Measurements from ENCODE around the gene GPR146. TPM values are rescaled to one million over a fixed set of nuclear protein-coding genes. Genes with fewer than 3 reads are reported as not detected.

GPR146 gene
- total and polyA plus RNA-seq, 2 of the 13 experiments (the other 11 are each of a cell fraction or from before 2014, with no cell fraction given) = 2.0 to 15.9 TPM

DNA sequence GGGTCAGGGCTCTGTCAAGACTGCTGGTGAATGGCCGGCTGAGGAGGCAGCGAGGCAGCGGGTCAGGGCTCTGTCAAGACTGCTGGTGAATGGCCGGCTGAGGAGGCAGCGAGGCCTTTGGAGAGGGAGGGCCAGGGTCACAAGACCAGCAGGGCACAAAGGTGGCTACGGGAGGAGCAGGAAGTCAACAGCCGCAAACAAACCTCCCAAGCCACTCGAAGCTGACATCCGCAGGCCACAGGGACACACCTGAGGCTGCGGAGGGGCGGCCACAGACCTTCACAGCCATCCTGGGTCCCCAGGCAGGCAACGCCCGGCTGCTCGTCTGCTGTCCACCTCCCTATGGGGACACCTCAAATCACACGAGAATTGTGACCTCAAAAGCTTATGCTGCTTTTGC lies 34.6 kb downstream of the GPR146 start (continued):
- TF ChIP-seq, protein P1, sequence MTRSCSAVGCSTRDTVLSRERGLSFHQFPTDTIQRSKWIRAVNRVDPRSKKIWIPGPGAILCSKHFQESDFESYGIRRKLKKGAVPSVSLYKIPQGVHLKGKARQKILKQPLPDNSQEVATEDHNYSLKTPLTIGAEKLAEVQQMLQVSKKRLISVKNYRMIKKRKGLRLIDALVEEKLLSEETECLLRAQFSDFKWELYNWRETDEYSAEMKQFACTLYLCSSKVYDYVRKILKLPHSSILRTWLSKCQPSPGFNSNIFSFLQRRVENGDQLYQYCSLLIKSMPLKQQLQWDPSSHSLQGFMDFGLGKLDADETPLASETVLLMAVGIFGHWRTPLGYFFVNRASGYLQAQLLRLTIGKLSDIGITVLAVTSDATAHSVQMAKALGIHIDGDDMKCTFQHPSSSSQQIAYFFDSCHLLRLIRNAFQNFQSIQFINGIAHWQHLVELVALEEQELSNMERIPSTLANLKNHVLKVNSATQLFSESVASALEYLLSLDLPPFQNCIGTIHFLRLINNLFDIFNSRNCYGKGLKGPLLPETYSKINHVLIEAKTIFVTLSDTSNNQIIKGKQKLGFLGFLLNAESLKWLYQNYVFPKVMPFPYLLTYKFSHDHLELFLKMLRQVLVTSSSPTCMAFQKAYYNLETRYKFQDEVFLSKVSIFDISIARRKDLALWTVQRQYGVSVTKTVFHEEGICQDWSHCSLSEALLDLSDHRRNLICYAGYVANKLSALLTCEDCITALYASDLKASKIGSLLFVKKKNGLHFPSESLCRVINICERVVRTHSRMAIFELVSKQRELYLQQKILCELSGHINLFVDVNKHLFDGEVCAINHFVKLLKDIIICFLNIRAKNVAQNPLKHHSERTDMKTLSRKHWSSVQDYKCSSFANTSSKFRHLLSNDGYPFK (CRISPR knock-in tag; IDR thresholded peaks at IDR 0.05; ENCODE audit: borderline replicate concordance) = no peak
- TF ChIP-seq CEBPG (CRISPR knock-in tag; IDR thresholded peaks at IDR 0.05) (no peak), CHCHD3 (CRISPR knock-in tag; IDR thresholded peaks at IDR 0.05) (no peak), ZNF879 (CRISPR knock-in tag; IDR thresholded peaks at IDR 0.05) (no peak), MED8 (CRISPR knock-in tag; IDR thresholded peaks at IDR 0.05; ENCODE audit: insufficient replicate concordance) (no peak)
- TF ChIP-seq, protein P2, sequence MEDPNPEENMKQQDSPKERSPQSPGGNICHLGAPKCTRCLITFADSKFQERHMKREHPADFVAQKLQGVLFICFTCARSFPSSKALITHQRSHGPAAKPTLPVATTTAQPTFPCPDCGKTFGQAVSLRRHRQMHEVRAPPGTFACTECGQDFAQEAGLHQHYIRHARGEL (CRISPR knock-in tag; IDR thresholded peaks at IDR 0.05) = no peak
- TF ChIP-seq, protein P3, sequence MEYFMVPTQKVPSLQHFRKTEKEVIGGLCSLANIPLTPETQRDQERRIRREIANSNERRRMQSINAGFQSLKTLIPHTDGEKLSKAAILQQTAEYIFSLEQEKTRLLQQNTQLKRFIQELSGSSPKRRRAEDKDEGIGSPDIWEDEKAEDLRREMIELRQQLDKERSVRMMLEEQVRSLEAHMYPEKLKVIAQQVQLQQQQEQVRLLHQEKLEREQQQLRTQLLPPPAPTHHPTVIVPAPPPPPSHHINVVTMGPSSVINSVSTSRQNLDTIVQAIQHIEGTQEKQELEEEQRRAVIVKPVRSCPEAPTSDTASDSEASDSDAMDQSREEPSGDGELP (IDR thresholded peaks at IDR 0.05; ENCODE audit: borderline replicate concordance, low read depth) = no peak
- TF ChIP-seq, protein P4, sequence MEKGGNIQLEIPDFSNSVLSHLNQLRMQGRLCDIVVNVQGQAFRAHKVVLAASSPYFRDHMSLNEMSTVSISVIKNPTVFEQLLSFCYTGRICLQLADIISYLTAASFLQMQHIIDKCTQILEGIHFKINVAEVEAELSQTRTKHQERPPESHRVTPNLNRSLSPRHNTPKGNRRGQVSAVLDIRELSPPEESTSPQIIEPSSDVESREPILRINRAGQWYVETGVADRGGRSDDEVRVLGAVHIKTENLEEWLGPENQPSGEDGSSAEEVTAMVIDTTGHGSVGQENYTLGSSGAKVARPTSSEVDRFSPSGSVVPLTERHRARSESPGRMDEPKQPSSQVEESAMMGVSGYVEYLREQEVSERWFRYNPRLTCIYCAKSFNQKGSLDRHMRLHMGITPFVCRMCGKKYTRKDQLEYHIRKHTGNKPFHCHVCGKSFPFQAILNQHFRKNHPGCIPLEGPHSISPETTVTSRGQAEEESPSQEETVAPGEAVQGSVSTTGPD (CRISPR knock-in tag; IDR thresholded peaks at IDR 0.05) = no peak
- TF ChIP-seq, protein P5, sequence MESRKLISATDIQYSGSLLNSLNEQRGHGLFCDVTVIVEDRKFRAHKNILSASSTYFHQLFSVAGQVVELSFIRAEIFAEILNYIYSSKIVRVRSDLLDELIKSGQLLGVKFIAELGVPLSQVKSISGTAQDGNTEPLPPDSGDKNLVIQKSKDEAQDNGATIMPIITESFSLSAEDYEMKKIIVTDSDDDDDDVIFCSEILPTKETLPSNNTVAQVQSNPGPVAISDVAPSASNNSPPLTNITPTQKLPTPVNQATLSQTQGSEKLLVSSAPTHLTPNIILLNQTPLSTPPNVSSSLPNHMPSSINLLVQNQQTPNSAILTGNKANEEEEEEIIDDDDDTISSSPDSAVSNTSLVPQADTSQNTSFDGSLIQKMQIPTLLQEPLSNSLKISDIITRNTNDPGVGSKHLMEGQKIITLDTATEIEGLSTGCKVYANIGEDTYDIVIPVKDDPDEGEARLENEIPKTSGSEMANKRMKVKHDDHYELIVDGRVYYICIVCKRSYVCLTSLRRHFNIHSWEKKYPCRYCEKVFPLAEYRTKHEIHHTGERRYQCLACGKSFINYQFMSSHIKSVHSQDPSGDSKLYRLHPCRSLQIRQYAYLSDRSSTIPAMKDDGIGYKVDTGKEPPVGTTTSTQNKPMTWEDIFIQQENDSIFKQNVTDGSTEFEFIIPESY (CRISPR knock-in tag; IDR thresholded peaks at IDR 0.05) = peak; percentile 41; the same call in 1 of the 2 replicates
- TF ChIP-seq, protein P6, sequence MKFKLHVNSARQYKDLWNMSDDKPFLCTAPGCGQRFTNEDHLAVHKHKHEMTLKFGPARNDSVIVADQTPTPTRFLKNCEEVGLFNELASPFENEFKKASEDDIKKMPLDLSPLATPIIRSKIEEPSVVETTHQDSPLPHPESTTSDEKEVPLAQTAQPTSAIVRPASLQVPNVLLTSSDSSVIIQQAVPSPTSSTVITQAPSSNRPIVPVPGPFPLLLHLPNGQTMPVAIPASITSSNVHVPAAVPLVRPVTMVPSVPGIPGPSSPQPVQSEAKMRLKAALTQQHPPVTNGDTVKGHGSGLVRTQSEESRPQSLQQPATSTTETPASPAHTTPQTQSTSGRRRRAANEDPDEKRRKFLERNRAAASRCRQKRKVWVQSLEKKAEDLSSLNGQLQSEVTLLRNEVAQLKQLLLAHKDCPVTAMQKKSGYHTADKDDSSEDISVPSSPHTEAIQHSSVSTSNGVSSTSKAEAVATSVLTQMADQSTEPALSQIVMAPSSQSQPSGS (CRISPR knock-in tag; IDR thresholded peaks at IDR 0.05) = no peak
- TF ChIP-seq, protein P7, sequence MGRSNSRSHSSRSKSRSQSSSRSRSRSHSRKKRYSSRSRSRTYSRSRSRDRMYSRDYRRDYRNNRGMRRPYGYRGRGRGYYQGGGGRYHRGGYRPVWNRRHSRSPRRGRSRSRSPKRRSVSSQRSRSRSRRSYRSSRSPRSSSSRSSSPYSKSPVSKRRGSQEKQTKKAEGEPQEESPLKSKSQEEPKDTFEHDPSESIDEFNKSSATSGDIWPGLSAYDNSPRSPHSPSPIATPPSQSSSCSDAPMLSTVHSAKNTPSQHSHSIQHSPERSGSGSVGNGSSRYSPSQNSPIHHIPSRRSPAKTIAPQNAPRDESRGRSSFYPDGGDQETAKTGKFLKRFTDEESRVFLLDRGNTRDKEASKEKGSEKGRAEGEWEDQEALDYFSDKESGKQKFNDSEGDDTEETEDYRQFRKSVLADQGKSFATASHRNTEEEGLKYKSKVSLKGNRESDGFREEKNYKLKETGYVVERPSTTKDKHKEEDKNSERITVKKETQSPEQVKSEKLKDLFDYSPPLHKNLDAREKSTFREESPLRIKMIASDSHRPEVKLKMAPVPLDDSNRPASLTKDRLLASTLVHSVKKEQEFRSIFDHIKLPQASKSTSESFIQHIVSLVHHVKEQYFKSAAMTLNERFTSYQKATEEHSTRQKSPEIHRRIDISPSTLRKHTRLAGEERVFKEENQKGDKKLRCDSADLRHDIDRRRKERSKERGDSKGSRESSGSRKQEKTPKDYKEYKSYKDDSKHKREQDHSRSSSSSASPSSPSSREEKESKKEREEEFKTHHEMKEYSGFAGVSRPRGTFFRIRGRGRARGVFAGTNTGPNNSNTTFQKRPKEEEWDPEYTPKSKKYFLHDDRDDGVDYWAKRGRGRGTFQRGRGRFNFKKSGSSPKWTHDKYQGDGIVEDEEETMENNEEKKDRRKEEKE (IDR thresholded peaks at IDR 0.05) = no peak

Data from HepG2 (cell line).